GM23248 (cell line): ENCODE results near the gene RBM8A. TPM values are rescaled to one million over a fixed set of nuclear protein-coding genes. Genes with fewer than 3 reads are reported as not detected.

Source experiments
- DNase-seq: peaks from one replicate; pipeline ENCODE4 v3.0.0-alpha.2; 2015
- H2AFZ ChIP-seq: fragments of 200-600 bp; sonication (generic); 2 replicates; pipeline ENCODE4 v1.6.1; 2016; ENCODE audit warnings: antibody characterized with exemption
- H3F3A ChIP-seq: fragments of 200-600 bp; sonication (generic); 2 replicates; pipeline ENCODE4 v1.6.1; 2016; ENCODE audit warnings: mild to moderate bottlenecking, antibody characterized with exemption, mixed run types; ENCODE audit not compliant: insufficient read depth
- H3K27ac ChIP-seq: fragments of 200-600 bp; sonication (generic); 2 replicates; pipeline ENCODE4 v1.5.1; 2016; ENCODE audit warnings: mild to moderate bottlenecking
- H3K27me3 ChIP-seq: fragments of 200-600 bp; sonication (generic); replicated peaks from 2 replicates; pipeline ENCODE4 v1.6.1; 2016; ENCODE audit warnings: mild to moderate bottlenecking; ENCODE audit not compliant: insufficient read depth
- H3K36me3 ChIP-seq: fragments of 200-600 bp; sonication (generic); 2 replicates; pipeline ENCODE4 v1.6.1; 2016; ENCODE audit warnings: low read depth, mild to moderate bottlenecking
- H3K4me1 ChIP-seq: fragments of 200-600 bp; sonication (generic); 2 replicates; pipeline ENCODE4 v1.6.1; 2016; ENCODE audit warnings: mild to moderate bottlenecking; ENCODE audit not compliant: insufficient read depth
- H3K4me2 ChIP-seq: fragments of 200-600 bp; sonication (generic); one replicate; pipeline ENCODE4 v1.6.1; 2016; ENCODE audit warnings: mild to moderate bottlenecking; ENCODE audit not compliant: unreplicated experiment
- H3K4me3 ChIP-seq: fragments of 200-600 bp; sonication (generic); 2 replicates; pipeline ENCODE4 v1.5.1; 2016; ENCODE audit warnings: mild to moderate bottlenecking
- H3K79me2 ChIP-seq: fragments of 200-600 bp; sonication (generic); 2 replicates; pipeline ENCODE4 v1.6.1; 2016; ENCODE audit warnings: mild to moderate bottlenecking; ENCODE audit not compliant: insufficient read depth
- H3K9ac ChIP-seq: fragments of 200-600 bp; sonication (generic); 2 replicates; pipeline ENCODE4 v1.6.1; 2016; ENCODE audit warnings: mild to moderate bottlenecking
- H3K9me2 ChIP-seq: fragments of 200-600 bp; sonication (generic); 2 replicates; pipeline ENCODE4 v1.6.1; 2016; ENCODE audit warnings: mixed run types, mild to moderate bottlenecking, moderate library complexity; ENCODE audit not compliant: insufficient read depth
- H3K9me3 ChIP-seq: fragments of 200-600 bp; sonication (generic); one replicate; pipeline ENCODE4 v1.6.1; 2017; ENCODE audit warnings: low read depth
- H4K20me1 ChIP-seq: fragments of 200-600 bp; sonication (generic); 2 replicates; pipeline ENCODE4 v1.6.0; 2016; ENCODE audit not compliant: insufficient read depth
- EZH2 ChIP-seq: fragments of 200-600 bp; sonication (generic); IDR thresholded peaks from 2 replicates; pipeline ENCODE4 v1.6.1; 2018; ENCODE audit warnings: antibody characterized with exemption, mild to moderate bottlenecking; ENCODE audit not compliant: insufficient read depth, poor library complexity, severe bottlenecking
- EZH2phosphoT487 ChIP-seq: fragments of 200-600 bp; sonication (generic); IDR thresholded peaks from 2 replicates; pipeline ENCODE4 v1.6.1; 2018; ENCODE audit warnings: antibody characterized with exemption, moderate library complexity, mild to moderate bottlenecking, low read depth; ENCODE audit not compliant: insufficient read depth
- WGBS, 2 experiments: methylation state at CpG; one replicate each; pipeline ENCODE4 v1.1.6; 2015 to 2017; ENCODE audit warnings: low lambda C conversion rate in 2 of 2, low coverage in 1 of 2; ENCODE audit errors: missing lambda C conversion rate in 2 of 2; 5-methylcytosine and 5-hydroxymethylcytosine counted together
- in situ Hi-C: fragments of 300-500 bp; cut with MboI; formaldehyde crosslinking; loops from 2 replicates; pipeline ENCODE4 v1.15.0; 2020
- polyA plus RNA-seq: library from polyadenylated mRNA; unstranded; fragments of >200 nt; fragmentation: Nextera tagmentation; extraction: Ambion mirVana; gene quantifications from 2 replicates; pipeline ENCODE4 v1.2.1, GENCODE V29; 2016
- total RNA-seq: library from RNA; depleted of rRNA; stranded (reverse); fragments of >200 nt; shearing (Covaris generic); gene quantifications from 2 replicates; pipeline ENCODE4 v1.2.3, GENCODE V29; 2014

Gene RBM8A
- total and polyA plus RNA-seq, 2 experiments from 2014 or later = 112 to 204 TPM

GRCh38 chr1:145879775-145880174 is 47.5 kb downstream of the RBM8A start:
- Histone ChIP-seq H3K36me3 (no peaks in the 10 kb centered on the region), H3K9ac (no peak overlapping the region), H3K4me2 (no peak overlapping the region), H3K9me3 (no peaks in the 10 kb centered on the region), H3K4me1 (peaks cover 6% of the 10 kb centered on the region), H3K27ac (no peak overlapping the region), H3K27me3 (no peaks in the 10 kb centered on the region), H3F3A (peaks cover 11% of the 10 kb centered on the region; the same call in 1 of the 2 replicates), H3K79me2 (no peaks in the 10 kb centered on the region), H3K4me3 (no peak overlapping the region), H3K9me2 (no peaks in the 10 kb centered on the region), H2AFZ (no peak overlapping the region), H4K20me1 (no peaks in the 10 kb centered on the region)
- no peak for DNase-seq
- in situ Hi-C loops = no loop called here
- TF ChIP-seq EZH2 (no peak), EZH2phosphoT487 (no peak)
- 60 to 65% methylated on average over 5 of the region's 5 CpGs for WGBS, 2 experiments

GRCh38 chr1:145878724-145879123 is 48.6 kb downstream of the RBM8A start:
- in situ Hi-C loops = no loop called here
- WGBS, 2 experiments = 82 to 85% methylated on average over 2 of the region's 2 CpGs
- H3K27ac ChIP-seq = no peak overlapping the region

GRCh38 chr1:145877923-145878486 is 49.3 kb downstream of the RBM8A start:
- no peaks in the 10 kb centered on the region for H3K9me3 ChIP-seq
- no peak overlapping the region for H2AFZ ChIP-seq
- no peaks in the 10 kb centered on the region for H3K9me2 ChIP-seq
- no peaks in the 10 kb centered on the region for H3F3A ChIP-seq
- TF ChIP-seq EZH2 (no peak), EZH2phosphoT487 (no peak)
- H4K20me1 ChIP-seq = no peaks in the 10 kb centered on the region
- no peak overlapping the region for H3K4me3 ChIP-seq
- H3K9ac ChIP-seq = no peak overlapping the region
- H3K4me1 ChIP-seq = no peaks in the 10 kb centered on the region
- H3K27me3 ChIP-seq = no peaks in the 10 kb centered on the region
- H3K27ac ChIP-seq = no peak overlapping the region
- H3K4me2 ChIP-seq = no peak overlapping the region
- H3K79me2 ChIP-seq = no peaks in the 10 kb centered on the region
- H3K36me3 ChIP-seq = no peaks in the 10 kb centered on the region
- 90 to 96% methylated on average over 7 of the region's 7 CpGs for WGBS, 2 experiments
- DNase-seq = no peak
- in situ Hi-C loops = no loop called here

More at GRCh38 chr1:145878724-145879123, 48.6 kb downstream of the RBM8A start:
- TF ChIP-seq EZH2 = no peak
- TF ChIP-seq EZH2phosphoT487 = no peak
- H3K9me2 ChIP-seq = no peaks in the 10 kb centered on the region
- H3K9ac ChIP-seq = no peak overlapping the region
- H3K4me2 ChIP-seq = no peak overlapping the region
- 0 out of 2 replicates have a peak, but pooled peaks cover under 1% of the 10 kb centered on the region for H3F3A ChIP-seq
- H3K4me3 ChIP-seq = no peak overlapping the region
- H3K27me3 ChIP-seq = no peaks in the 10 kb centered on the region
- DNase-seq = peak; percentile 34
- no peaks in the 10 kb centered on the region for H3K4me1 ChIP-seq
- no peak overlapping the region for H2AFZ ChIP-seq
- H3K9me3 ChIP-seq = no peaks in the 10 kb centered on the region
- no peaks in the 10 kb centered on the region for H3K36me3 ChIP-seq
- H3K79me2 ChIP-seq = no peaks in the 10 kb centered on the region
- no peaks in the 10 kb centered on the region for H4K20me1 ChIP-seq

GRCh38 chr1:145874646-145875045 is 52.6 kb downstream of the RBM8A start:
- Histone ChIP-seq H3K9me2 (no peaks in the 10 kb centered on the region), H3F3A (peaks cover 6% of the 10 kb centered on the region; the same call in 1 of the 2 replicates), H3K36me3 (no peaks in the 10 kb centered on the region), H3K4me3 (no peak overlapping the region), H4K20me1 (no peaks in the 10 kb centered on the region), H3K9ac (no peak overlapping the region), H3K27me3 (no peaks in the 10 kb centered on the region), H3K9me3 (no peaks in the 10 kb centered on the region), H3K27ac (no peak overlapping the region), H3K4me1 (peaks cover 18% of the 10 kb centered on the region), H3K4me2 (no peak overlapping the region), H3K79me2 (no peaks in the 10 kb centered on the region), H2AFZ (no peak overlapping the region)
- in situ Hi-C loops = no loop called here
- TF ChIP-seq EZH2 = no peak
- no peak for TF ChIP-seq EZH2phosphoT487
- 94 to 96% methylated on average over 12 of the region's 12 CpGs for WGBS, 2 experiments
- DNase-seq = no peak
